AG10803 (cell line): ENCODE data around the gene VPS29.
A peak's percentile ranks its signal among the peaks of the same experiment; 100 is the strongest.
"Not testable (repeated sequence)": the region's sequence is repeated elsewhere in the genome, so short reads cannot be mapped to it uniquely, and the experiment has no call there.

ENCODE experiments used
- DNase-seq: peaks from one replicate; pipeline ENCODE4 v3.0.0; 2010; ENCODE audit warnings: low read depth
- H3K4me3 ChIP-seq: 2 replicates; pipeline ENCODE4 v1.5.1; 2011; ENCODE audit warnings: mild to moderate bottlenecking, low read length, control low read depth
- CTCF ChIP-seq: conservative IDR thresholded peaks from 2 replicates; pipeline ENCODE4 v1.5.1; 2011; ENCODE audit warnings: mild to moderate bottlenecking, low read length, control low read depth, inconsistent platforms

The VPS29 gene

GRCh38 chr12:110498984-110499706, 2.8 kb downstream of the VPS29 start:
- H3K4me3 ChIP-seq: no peak overlapping the region
- DNase-seq: peak; percentile 64

GRCh38 chr12:110475426-110475825, 26.5 kb downstream of the VPS29 start:
- H3K4me3 ChIP-seq: no peak overlapping the region
- TF ChIP-seq CTCF: no peak
- DNase-seq: peak; percentile 2

More at GRCh38 chr12:110498984-110499706, 2.8 kb downstream of the VPS29 start:
- no peak for TF ChIP-seq CTCF

GRCh38 chr12:110468214-110469048, 33.5 kb downstream of the VPS29 start, which contains the start of the genes FAM216A and GPN3:
TSS of gene FAM216A (plus strand) at chr12:110468845. CDS start at chr12:110468876, 31 bp downstream.
TSS of gene GPN3 (minus strand) at chr12:110468257. CDS start at chr12:110468203, 54 bp downstream.
- H3K4me3 ChIP-seq: peak within 1 kb of the TSS; percentile 99
- peak; percentile 97 for DNase-seq
- TF ChIP-seq CTCF: no peak

- no peak for TF ChIP-seq CTCF
- no peak for DNase-seq
- peak overlapping the region; percentile 95 for H3K4me3 ChIP-seq
These were observed 34.1 kb downstream of the VPS29 start for GRCh38 chr12:110467847-110468213.

GRCh38 chr12:110466791-110467190, 35.1 kb downstream of the VPS29 start:
- TF ChIP-seq CTCF: no peak
- DNase-seq: no peak
- no peak overlapping the region; the same call in 1 of the 2 replicates for H3K4me3 ChIP-seq

GRCh38 chr12:110465765-110466164, 36.1 kb downstream of the VPS29 start:
- H3K4me3 ChIP-seq, DNase-seq: not testable (repeated sequence)

GRCh38 chr12:110465024-110465423, 36.9 kb downstream of the VPS29 start:
- no peak for TF ChIP-seq CTCF
- H3K4me3 ChIP-seq: no peak overlapping the region
- DNase-seq: no peak

- DNase-seq, H3K4me3 ChIP-seq: not testable (repeated sequence)
These were observed 40.7 kb downstream of the VPS29 start for GRCh38 chr12:110461189-110461588.
